ENCODE measurements around the gene AOPEP.

DNA sequence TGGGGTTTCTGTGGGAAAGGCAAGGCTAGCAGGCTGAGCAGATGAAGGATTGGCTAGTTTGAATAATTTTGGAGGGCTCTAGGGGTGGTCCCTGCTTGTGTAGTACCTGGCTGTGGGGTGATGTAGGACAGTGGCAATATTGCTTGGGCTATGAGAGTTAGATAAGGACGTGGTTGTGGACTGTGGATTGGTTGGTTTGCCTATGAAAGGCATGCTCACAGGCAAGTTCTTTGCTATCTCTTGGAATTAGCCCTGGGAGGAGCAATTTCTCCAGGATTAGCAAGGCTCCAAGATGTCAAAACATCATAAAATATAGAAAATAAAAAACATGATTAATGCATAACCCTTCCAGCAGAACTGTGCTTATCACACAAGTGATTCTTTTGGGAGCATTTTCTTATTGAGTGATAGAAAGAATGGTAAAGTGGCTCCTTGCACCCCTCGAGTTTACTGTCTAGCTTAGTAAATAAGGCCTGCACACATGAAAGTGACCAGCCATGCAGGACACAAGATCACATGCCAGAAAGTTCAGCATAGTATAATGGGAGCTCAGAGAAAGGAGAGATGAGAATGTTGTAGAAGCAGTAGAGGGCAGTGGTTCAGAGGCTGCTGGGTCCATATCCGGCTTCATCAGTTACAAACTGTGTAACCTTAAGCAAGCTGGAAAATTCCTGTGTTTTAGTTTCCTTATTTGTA is 13.8 kb downstream of the AOPEP start:
- TF ChIP-seq, protein P1, sequence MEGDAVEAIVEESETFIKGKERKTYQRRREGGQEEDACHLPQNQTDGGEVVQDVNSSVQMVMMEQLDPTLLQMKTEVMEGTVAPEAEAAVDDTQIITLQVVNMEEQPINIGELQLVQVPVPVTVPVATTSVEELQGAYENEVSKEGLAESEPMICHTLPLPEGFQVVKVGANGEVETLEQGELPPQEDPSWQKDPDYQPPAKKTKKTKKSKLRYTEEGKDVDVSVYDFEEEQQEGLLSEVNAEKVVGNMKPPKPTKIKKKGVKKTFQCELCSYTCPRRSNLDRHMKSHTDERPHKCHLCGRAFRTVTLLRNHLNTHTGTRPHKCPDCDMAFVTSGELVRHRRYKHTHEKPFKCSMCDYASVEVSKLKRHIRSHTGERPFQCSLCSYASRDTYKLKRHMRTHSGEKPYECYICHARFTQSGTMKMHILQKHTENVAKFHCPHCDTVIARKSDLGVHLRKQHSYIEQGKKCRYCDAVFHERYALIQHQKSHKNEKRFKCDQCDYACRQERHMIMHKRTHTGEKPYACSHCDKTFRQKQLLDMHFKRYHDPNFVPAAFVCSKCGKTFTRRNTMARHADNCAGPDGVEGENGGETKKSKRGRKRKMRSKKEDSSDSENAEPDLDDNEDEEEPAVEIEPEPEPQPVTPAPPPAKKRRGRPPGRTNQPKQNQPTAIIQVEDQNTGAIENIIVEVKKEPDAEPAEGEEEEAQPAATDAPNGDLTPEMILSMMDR (IDR thresholded peaks at IDR 0.05): no peak
- TF ChIP-seq, protein P2, sequence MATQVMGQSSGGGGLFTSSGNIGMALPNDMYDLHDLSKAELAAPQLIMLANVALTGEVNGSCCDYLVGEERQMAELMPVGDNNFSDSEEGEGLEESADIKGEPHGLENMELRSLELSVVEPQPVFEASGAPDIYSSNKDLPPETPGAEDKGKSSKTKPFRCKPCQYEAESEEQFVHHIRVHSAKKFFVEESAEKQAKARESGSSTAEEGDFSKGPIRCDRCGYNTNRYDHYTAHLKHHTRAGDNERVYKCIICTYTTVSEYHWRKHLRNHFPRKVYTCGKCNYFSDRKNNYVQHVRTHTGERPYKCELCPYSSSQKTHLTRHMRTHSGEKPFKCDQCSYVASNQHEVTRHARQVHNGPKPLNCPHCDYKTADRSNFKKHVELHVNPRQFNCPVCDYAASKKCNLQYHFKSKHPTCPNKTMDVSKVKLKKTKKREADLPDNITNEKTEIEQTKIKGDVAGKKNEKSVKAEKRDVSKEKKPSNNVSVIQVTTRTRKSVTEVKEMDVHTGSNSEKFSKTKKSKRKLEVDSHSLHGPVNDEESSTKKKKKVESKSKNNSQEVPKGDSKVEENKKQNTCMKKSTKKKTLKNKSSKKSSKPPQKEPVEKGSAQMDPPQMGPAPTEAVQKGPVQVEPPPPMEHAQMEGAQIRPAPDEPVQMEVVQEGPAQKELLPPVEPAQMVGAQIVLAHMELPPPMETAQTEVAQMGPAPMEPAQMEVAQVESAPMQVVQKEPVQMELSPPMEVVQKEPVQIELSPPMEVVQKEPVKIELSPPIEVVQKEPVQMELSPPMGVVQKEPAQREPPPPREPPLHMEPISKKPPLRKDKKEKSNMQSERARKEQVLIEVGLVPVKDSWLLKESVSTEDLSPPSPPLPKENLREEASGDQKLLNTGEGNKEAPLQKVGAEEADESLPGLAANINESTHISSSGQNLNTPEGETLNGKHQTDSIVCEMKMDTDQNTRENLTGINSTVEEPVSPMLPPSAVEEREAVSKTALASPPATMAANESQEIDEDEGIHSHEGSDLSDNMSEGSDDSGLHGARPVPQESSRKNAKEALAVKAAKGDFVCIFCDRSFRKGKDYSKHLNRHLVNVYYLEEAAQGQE (IDR thresholded peaks at IDR 0.05; ENCODE audit: insufficient read depth in 1 of 2, low read depth in 2 of 2, low read length in 1 of 2): no peak
- TF ChIP-seq SIN3A (IDR thresholded peaks at IDR 0.05; ENCODE audit: borderline replicate concordance, insufficient read depth, low read depth, low read length) (no peak), POLR2AphosphoS5 (IDR thresholded peaks at IDR 0.05; ENCODE audit: low read depth, low read length) (no peak)

All from Panc1 (cell line).